ENCODE data around the gene DOC2A. TPM values are rescaled to one million over a fixed set of nuclear protein-coding genes. Genes with fewer than 3 reads are reported as not detected.

The DOC2A gene
- total and polyA plus RNA-seq, 9 of the 15 experiments (the other 6 are each of a cell fraction or from before 2014, with no cell fraction given), result 0.03 to 0.38 (median 0.28) TPM; not detected in 1

DNA sequence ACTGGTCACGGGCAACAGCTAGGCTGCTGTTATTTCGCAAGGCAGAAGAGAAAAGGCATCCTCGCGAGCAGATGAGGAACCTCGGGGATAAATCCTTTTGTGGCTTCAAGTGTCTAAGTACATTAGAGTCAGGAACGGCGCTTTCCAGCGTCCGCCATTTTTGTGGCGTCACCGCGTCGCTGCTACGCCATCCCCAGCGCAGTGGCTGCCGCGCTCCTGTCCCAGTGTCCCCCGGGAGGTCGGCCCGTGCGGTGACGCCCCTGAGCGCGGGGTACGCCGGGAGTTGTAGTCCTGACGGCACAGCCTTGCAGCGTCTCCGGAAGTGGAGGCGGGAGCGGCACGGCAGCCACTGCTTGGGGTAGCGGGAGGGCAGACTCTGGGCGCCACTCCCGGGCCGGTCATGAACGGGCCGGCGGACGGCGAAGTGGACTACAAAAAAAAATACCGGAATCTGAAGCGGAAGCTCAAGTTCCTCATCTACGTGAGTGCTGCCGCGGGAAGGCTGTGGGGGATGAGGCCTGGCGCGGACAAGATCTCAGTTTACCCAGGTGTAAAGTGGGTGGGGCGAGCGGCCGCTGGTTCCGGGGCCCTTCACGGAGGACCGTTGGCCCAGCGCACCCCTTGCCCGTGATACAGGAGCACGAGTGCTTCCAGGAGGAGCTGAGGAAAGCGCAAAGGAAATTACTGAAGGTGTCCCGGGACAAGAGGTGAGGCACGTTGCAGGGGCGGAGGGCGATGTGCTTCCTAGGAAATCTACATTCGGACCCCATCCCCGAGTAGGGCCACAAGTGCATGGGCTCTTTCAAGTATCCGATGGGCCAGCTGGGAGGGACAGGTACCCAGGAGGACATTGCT, 14.7 kb downstream of the DOC2A start, which contains the start of gene INO80E (continued):
- TF ChIP-seq ZFP36 (IDR thresholded peaks at IDR 0.05; ENCODE audit: low read depth, low read length, partially characterized antibody), result no peak
- TF ChIP-seq, protein P1, sequence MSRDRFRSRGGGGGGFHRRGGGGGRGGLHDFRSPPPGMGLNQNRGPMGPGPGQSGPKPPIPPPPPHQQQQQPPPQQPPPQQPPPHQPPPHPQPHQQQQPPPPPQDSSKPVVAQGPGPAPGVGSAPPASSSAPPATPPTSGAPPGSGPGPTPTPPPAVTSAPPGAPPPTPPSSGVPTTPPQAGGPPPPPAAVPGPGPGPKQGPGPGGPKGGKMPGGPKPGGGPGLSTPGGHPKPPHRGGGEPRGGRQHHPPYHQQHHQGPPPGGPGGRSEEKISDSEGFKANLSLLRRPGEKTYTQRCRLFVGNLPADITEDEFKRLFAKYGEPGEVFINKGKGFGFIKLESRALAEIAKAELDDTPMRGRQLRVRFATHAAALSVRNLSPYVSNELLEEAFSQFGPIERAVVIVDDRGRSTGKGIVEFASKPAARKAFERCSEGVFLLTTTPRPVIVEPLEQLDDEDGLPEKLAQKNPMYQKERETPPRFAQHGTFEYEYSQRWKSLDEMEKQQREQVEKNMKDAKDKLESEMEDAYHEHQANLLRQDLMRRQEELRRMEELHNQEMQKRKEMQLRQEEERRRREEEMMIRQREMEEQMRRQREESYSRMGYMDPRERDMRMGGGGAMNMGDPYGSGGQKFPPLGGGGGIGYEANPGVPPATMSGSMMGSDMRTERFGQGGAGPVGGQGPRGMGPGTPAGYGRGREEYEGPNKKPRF (IDR thresholded peaks at IDR 0.05; ENCODE audit: low read depth, low read length), result no peak
- peak; percentile 80 for TF ChIP-seq NR2C2 (CRISPR knock-in tag; IDR thresholded peaks at IDR 0.05)
- TF ChIP-seq NR2C2 (tag; IDR thresholded peaks at IDR 0.05), result peak; percentile 94
- no peak for TF ChIP-seq HNRNPUL1 (IDR thresholded peaks at IDR 0.05; ENCODE audit: low read length)
- TF ChIP-seq, protein P2, sequence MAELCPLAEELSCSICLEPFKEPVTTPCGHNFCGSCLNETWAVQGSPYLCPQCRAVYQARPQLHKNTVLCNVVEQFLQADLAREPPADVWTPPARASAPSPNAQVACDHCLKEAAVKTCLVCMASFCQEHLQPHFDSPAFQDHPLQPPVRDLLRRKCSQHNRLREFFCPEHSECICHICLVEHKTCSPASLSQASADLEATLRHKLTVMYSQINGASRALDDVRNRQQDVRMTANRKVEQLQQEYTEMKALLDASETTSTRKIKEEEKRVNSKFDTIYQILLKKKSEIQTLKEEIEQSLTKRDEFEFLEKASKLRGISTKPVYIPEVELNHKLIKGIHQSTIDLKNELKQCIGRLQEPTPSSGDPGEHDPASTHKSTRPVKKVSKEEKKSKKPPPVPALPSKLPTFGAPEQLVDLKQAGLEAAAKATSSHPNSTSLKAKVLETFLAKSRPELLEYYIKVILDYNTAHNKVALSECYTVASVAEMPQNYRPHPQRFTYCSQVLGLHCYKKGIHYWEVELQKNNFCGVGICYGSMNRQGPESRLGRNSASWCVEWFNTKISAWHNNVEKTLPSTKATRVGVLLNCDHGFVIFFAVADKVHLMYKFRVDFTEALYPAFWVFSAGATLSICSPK (IDR thresholded peaks at IDR 0.05; ENCODE audit: borderline replicate concordance), result no peak
- no peak for TF ChIP-seq ZNF436 (CRISPR knock-in tag; IDR thresholded peaks at IDR 0.05)
- no peak for TF ChIP-seq SAFB (IDR thresholded peaks at IDR 0.05; ENCODE audit: borderline replicate concordance, low read depth, low read length)
- TF ChIP-seq PHF21A (IDR thresholded peaks at IDR 0.05; ENCODE audit: borderline replicate concordance, low read depth), result no peak
- TF ChIP-seq, protein P3, sequence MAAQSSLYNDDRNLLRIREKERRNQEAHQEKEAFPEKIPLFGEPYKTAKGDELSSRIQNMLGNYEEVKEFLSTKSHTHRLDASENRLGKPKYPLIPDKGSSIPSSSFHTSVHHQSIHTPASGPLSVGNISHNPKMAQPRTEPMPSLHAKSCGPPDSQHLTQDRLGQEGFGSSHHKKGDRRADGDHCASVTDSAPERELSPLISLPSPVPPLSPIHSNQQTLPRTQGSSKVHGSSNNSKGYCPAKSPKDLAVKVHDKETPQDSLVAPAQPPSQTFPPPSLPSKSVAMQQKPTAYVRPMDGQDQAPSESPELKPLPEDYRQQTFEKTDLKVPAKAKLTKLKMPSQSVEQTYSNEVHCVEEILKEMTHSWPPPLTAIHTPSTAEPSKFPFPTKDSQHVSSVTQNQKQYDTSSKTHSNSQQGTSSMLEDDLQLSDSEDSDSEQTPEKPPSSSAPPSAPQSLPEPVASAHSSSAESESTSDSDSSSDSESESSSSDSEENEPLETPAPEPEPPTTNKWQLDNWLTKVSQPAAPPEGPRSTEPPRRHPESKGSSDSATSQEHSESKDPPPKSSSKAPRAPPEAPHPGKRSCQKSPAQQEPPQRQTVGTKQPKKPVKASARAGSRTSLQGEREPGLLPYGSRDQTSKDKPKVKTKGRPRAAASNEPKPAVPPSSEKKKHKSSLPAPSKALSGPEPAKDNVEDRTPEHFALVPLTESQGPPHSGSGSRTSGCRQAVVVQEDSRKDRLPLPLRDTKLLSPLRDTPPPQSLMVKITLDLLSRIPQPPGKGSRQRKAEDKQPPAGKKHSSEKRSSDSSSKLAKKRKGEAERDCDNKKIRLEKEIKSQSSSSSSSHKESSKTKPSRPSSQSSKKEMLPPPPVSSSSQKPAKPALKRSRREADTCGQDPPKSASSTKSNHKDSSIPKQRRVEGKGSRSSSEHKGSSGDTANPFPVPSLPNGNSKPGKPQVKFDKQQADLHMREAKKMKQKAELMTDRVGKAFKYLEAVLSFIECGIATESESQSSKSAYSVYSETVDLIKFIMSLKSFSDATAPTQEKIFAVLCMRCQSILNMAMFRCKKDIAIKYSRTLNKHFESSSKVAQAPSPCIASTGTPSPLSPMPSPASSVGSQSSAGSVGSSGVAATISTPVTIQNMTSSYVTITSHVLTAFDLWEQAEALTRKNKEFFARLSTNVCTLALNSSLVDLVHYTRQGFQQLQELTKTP (IDR thresholded peaks at IDR 0.05; ENCODE audit: low read depth in 1 of 2, partially characterized antibody in 2 of 2), result peak in 1 of 2 experiments; percentile 95
- TF ChIP-seq, protein P4, sequence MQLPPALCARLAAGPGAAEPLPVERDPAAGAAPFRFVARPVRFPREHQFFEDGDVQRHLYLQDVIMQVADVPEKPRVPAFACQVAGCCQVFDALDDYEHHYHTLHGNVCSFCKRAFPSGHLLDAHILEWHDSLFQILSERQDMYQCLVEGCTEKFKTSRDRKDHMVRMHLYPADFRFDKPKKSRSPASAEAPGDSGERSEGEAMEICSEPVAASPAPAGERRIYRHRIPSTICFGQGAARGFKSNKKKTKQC (CRISPR knock-in tag; IDR thresholded peaks at IDR 0.05), result no peak; the same call in 1 of the 2 replicates
- TF ChIP-seq, protein P5, sequence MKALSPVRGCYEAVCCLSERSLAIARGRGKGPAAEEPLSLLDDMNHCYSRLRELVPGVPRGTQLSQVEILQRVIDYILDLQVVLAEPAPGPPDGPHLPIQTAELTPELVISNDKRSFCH (CRISPR knock-in tag; IDR thresholded peaks at IDR 0.05), result no peak
- TF ChIP-seq, protein P5 (tag; IDR thresholded peaks at IDR 0.05), result no peak
- TF ChIP-seq WHSC1 (IDR thresholded peaks at IDR 0.05; ENCODE audit: low read length), result no peak
- no peak for TF ChIP-seq HDAC2 (IDR thresholded peaks at IDR 0.05)
- peak; percentile 66 for TF ChIP-seq PML (IDR thresholded peaks at IDR 0.05; ENCODE audit: low read length)
- no peak for TF ChIP-seq MEF2A (IDR thresholded peaks at IDR 0.05; ENCODE audit: control insufficient read depth, low read depth, low read length)
